ENCODE results near the gene SH3PXD2B.
A peak's percentile ranks its signal among the peaks of the same experiment; 100 is the strongest.
"Not testable (repeated sequence)": the region's sequence is repeated elsewhere in the genome, so short reads cannot be mapped to it uniquely, and the experiment has no call there.

The SH3PXD2B gene

GRCh38 chr5:172336676-172337285 is 117.5 kb downstream of the SH3PXD2B start:
- ATAC-seq (no peak), DNase-seq (no peak)

DNA sequence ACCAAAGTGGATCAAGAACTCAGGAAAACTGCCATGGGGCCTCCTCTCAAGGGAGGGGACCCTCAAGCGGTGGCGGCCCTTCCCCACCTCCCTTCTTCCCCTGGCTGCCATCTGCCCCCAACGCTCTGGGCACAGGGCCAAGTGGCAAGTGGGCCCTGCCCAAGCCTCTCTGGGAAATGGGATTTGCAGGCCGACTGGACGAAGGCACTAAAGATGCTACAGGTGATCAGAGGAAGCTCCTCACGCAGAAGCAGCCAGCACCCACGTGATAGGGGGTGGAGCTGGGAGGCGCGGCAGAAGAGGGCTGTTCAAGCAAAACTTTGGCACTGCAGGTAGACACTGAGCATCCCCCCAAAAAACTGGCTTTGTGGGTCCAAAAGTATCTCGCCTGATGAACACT is 118.1 kb downstream of the SH3PXD2B start:
- no peak for ATAC-seq
- DNase-seq: no peak

DNA sequence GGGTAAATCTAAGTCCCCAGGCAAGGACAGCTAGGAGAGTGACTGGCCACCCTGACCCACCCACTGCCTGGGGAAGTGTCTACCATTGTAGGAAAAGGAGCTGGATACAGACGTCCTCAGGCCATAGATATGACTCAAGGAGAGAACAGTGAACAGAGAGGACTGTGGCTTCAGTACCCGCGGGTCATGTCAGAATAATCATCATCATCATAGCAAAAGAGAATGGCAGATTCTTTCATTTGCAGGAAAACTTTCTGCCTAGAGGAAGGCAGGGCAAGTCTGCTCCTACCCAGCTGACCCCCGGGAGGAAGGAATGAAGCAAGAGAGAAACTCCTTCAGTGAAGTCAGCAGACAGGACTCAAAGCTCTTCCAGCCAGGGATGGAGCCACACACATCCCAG is 118.6 kb downstream of the SH3PXD2B start:
- ATAC-seq: no peak

DNA sequence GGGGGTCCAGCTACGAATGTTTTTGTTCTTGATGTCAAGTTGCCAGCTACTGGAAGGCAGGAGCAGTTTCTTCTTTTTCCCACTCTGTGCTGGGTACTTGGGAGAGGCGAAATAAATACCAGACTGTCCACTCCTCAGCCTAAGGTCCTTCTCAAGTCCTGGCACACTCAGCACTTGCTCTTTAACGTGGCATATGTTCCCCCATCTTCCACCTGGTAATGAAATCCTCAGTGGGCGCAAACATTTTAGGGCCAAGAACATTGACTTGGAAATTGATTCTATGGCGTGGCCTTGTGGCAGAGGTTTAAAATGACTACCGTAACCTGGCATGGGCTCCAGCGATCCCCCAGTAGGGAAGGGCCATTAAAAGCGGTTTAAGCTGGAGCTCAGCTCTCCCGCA is 119.7 kb downstream of the SH3PXD2B start:
- ATAC-seq: no peak
- no peak for DNase-seq

More for the DNA sequence above, 118.6 kb downstream of the SH3PXD2B start:
- DNase-seq: no peak

DNA sequence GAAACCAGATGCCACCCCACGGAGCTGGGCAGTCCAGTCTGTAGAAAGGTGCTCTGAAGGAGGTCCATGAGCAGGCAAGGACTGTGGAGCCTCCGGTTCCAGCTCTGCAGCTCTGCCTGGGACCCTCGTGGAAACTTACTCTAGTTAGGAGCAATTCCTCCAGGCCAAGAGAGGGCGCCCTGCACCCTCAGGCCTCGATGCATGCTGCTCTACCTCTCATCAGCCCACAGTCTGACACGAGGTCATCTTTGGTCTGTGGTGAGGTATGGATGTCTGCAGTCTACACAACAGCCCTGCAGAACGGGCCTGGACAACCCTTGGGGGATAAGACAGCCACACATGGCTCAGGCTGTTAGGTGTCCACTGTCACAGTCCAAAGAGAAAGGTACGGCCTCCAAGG is 120.1 kb downstream of the SH3PXD2B start:
- DNase-seq: peak; percentile 14
- peak; percentile 68 for ATAC-seq

DNA sequence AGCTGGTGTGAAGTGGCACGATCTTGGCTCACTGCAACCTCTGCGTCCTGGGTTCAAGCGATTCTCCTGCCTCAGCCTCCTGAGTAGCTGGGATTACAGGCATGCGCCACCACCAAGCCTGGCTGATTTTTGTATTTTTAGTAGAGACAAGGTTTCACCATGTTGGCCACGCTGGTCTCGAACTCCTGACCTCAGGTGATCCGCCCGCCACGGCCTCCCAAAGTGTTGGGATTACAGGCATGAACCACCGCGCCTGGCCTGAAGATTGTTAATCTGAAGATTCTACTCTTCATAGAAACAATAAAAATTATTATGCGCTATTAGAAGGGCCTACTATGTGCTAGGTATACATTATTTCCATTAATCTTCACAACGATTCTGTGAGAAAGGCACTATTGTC is 127.4 kb downstream of the SH3PXD2B start:
- ATAC-seq, DNase-seq: not testable (repeated sequence)

DNA sequence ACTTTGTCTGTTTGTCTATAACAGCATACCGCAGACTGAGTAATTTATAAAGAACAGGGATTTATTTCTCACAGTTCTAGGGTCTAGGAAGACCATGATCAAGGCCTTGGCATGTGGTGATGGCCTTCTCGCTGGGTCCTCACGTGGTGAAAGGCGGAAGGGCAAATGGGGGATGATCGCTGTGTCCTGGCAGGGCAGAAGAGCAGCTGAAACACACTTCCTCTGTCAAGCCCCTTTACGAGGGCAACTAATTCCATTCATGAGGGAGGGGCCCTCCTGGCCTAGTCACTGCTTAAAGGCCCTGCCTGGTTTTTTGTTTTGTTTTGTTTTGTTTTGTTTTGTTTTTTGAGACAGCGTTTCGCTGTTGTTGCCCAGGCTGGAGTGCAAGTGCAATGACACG is 128.9 kb downstream of the SH3PXD2B start:
- no peak for DNase-seq
- ATAC-seq: no peak

GRCh38 chr5:172322028-172322965 is 132.0 kb downstream of the SH3PXD2B start:
- DNase-seq (no peak), ATAC-seq (no peak)

DNA sequence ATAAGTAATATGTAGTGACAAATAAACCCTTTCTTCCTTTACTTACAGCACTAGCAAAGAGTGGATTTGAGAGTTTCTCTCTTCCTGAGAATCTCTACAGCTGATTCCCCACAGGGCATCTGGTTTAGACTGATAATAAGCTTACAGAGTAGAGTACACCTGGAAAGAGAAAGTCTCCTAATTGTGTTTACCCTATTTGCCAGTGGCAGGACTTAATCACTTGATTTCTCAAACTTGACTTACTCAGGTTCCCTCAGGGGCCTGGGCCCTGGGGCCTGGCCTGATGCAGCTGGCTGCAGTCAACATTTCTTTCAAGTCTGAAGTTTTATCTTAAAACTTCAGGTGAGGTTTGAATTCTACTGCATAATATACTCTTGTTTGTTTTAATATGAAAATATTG is 132.7 kb downstream of the SH3PXD2B start:
- ATAC-seq: no peak

DNA sequence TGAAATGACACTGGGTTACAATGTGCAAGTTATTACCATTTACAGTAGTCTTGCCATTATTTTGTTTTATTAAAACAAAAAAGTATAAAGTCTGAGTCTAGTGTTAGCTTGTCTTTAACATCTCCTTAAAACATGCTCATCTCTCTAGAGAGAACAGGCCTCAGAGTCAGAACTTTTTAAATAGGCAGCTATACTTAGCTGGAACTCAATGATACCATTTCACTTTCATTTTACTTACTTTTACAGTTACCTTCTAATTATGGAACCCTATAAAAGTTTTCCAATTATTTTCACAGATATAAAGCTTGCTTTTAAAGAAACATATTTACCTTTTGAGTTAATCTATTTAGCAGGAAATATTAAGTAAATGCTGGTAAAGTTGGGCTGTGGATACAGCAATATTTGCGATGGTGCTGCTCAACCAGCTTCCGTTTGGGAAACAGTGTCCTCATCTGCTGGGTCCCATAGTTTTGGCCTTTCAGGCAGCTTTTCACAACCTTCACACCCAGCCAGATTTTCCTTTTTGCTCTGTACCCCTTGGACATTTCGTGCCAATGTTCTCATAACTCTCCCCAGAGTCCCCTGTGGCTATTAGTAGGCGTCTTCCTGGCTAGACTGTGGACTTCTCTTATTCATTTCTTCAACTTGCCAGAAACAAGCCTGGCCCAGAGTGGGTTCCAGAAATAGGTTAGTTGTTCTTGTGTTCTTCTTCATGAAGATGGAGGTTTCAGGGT is 134.4 kb downstream of the SH3PXD2B start:
- DNase-seq (no peak), ATAC-seq (no peak)

More for the DNA sequence above, 132.7 kb downstream of the SH3PXD2B start:
- DNase-seq: no peak

DNA sequence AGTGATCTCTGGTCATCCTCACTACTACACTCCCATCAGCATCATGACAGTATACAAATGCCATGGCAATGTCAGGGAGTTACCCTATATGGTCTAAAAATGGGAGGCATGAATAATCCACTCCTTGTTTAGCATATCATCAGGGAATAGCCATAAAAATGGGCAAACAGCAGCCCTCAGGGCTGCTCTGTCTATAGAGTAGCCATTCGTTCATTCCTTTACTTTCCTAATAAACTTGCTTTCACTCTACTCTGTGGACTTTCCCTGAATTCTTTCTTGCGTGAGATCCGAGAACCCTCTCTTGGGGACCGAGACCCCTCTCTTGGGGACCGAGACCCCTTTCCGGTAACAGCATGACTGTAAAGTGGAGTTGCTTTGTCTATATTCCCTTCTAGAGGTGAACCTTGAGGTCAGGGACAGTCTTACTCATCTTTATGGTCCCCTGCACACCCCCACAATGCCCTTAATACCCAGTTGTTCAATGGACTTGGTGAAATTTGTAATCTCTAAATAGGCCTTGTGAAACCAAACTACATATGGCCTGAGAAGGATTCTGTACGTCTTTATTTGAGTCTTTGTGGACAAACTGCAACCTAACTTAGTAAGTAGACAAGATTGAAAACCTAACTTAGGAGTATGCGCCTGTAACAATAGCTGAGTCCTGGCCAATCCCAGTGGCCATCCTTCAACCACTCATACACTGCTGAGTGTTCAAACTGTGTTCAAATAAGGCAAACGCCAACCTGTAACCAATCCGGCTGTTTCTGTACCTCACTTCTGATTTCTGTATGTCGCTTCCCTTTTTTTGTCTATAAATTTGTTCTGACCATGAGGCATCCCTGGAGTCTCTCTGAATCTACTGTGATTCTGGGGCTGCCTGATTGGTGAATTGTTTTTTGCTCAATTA is 138.5 kb downstream of the SH3PXD2B start:
- no peak for DNase-seq
- ATAC-seq: no peak

DNA sequence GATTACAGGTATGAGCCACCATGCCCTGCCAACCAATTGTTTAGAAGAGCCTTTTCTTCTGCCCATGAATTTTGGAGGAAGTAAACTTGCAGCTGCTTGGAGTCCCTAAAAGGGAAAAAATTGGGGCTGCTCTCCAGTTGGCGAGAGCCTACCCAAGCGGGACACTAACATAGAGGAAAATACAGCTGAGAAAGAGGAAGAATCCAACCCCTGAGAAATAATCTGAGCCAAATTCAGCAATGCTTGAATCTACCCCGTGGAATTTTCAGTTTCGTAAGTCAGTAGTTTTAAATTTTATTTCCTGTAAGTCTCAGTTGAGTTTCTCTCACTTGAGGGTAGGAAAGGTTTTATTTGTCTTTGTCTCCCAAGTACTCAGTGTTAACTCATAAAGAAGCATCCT is 140.4 kb downstream of the SH3PXD2B start:
- ATAC-seq (no peak), DNase-seq (no peak)

DNA sequence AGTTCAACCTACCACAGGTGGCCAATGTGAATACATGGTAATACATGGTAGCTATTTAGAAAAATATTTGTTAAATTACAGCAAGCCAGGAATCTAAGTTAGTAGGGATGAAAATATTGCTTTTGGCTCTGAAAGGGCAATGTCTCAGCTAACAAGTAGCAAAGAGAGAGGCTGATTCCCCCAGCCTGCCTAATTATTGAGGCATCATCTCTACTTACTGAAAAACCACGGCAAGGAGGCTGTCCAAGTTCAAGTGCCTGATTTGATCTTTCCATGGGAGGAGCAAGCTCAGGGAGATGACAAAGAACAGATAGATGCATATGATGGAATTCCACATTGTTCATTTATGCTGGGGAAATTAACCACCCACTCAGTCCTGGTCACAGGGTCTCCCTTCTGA is 142.0 kb downstream of the SH3PXD2B start:
- DNase-seq (no peak), ATAC-seq (no peak)

DNA sequence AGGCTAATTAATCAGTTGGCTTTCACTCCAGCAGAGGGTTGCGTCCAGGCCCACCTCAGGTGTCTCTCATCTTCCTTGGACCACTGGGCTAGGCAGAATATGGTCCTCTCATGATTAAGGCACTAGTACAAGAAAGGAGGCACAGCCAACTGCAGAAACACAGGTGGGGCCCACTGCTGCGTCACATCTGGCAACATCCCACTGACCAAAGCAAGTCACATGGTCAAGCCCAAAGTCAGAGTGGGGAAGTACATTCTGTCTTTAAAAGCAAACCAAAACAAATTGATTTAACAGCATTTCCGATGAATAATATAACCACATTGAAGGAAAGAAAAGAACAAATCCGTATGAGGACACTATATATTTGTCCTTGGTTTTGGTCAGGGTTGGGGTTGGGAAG is 142.7 kb downstream of the SH3PXD2B start:
- DNase-seq: no peak
- ATAC-seq: no peak

DNA sequence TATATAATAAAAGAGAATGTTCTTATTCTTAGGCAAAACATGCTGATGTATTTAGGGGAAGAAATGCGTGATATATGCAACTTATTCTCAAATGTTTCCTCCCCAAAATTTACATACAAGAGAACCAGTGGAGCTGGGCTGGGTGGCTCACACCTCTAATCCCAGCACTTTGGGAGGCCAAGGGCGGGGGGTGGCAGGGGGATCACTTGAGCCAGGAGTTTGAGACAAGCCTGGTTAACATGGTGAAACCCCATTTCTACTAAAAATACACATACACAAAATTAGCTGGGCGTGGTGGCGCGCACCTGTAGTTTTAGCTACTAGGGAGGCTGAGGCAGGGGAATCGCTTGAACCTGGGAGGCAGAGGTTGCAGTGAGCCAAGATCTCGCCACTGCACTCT is 143.3 kb downstream of the SH3PXD2B start:
- no peak for ATAC-seq
- DNase-seq: no peak

DNA sequence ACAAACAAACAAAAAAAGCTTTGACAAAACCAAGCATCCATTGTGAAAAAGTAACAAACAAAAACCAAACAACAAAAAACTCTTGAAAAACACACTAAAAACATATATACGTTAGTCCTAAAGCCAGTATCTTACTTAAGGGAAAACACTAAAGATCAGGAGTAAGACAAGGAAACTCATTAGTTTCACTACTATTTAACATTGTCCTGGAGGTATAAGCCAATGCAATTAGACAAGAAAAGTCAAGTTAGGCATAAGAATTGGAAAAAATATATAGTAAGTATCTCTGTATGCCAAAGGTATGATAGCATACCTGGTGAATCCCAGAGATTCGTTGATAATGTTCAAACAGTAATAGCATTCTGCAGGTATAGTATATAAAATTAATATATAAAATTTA is 148.9 kb downstream of the SH3PXD2B start:
- no peak for ATAC-seq
- DNase-seq: no peak

DNA sequence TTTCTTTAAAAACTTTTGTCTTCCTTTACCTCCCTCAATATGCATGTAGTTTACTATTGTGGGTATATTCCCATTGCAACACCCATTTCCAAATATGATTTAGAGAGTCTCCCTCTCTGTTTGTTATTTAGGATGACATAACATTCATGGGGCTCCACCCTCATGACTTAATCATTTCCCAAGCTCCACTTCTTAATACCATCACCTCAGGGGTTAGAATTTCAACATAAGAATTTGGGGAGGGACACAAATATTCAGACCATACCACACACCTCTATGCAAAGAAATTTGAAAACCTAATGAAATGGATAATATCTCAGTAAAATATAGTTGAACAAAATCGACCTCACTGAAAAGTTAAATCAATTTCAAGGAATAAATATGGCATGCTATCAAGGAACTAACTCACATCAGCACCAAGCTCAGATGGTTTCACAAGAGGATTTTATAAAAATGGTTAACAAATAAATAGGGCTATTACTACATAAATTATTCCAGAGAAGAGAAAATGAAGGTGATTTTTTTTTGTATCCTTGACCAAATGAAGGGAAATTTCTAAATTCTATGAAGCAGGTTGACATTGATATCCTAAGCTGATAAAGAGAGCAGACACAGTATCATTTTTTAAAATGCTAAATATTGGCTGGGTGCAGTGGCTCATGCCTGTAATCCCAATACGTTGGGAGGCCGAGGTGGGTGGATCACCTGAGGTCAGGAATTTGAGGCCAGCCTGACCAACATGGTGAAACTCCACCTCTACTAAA is 150.6 kb downstream of the SH3PXD2B start:
- no peak for ATAC-seq
- DNase-seq: no peak

GRCh38 chr5:172303162-172303561 is 151.2 kb downstream of the SH3PXD2B start:
- ATAC-seq: no peak

GRCh38 chr5:172302047-172302710 is 152.1 kb downstream of the SH3PXD2B start:
- no peak for ATAC-seq
- no peak for DNase-seq

More at GRCh38 chr5:172303162-172303561, 151.2 kb downstream of the SH3PXD2B start:
- no peak for DNase-seq

- DNase-seq (no peak), ATAC-seq (no peak)
Measured at GRCh38 chr5:172299916-172300439, 154.3 kb downstream of the SH3PXD2B start.
